ENCODE data around the gene PEF1.

- peak; percentile 71 to 88 (median 84) for TF ChIP-seq CTCF (IDR thresholded peaks at IDR 0.05; ENCODE audit: control extremely low read depth in 1 of 3, insufficient read depth in 1 of 3, low read depth in 1 of 3, low read length in 3 of 3)
- TF ChIP-seq RAD21 (IDR thresholded peaks at IDR 0.05 in 1 of 2, conservative IDR thresholded peaks at IDR 0.05 in 1 of 2; ENCODE audit: low read depth in 2 of 2, low read length in 2 of 2) = peak; percentile 51 to 61
- no peak for TF ChIP-seq MAFK (IDR thresholded peaks at IDR 0.05; ENCODE audit: low read depth, low read length)
- no peak for TF ChIP-seq JUN (IDR thresholded peaks at IDR 0.05; ENCODE audit: low read depth, low read length)
Measured at GRCh38 chr1:31633117-31633516, 11.6 kb downstream of the PEF1 start.
